AG20443 (cell line): ENCODE results near the gene FIBP.
A peak's percentile ranks its signal among the peaks of the same experiment; 100 is the strongest.
"Not testable (repeated sequence)": the region's sequence is repeated elsewhere in the genome, so short reads cannot be mapped to it uniquely, and the experiment has no call there.

ENCODE experiments used
- DNase-seq: peaks from one replicate; pipeline ENCODE4 v3.0.0; 2012; ENCODE audit warnings: low spot score, mixed read lengths

FIBP gene

DNA sequence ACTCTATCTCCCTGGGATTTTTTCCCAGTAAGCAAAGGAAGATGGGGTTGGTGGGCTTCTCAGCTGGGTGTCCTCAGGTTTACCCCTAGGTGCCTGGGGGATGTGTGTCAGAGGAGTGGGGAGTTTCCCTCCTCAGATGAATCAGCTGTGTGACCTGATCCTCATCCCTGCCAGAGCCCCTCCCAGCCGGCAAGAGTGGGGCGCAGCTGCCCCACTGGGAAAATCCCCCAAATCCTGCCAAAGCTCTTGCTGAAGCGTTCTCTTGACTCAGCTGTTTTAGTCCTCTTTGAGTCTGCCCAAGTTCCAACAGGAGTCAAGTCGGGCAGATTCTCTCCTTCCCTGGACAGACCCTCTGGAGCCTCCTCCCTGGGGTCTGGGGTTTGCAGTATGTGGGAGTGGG lies 24.6 kb upstream of the FIBP start:
- DNase-seq, result peak; percentile 55

DNA sequence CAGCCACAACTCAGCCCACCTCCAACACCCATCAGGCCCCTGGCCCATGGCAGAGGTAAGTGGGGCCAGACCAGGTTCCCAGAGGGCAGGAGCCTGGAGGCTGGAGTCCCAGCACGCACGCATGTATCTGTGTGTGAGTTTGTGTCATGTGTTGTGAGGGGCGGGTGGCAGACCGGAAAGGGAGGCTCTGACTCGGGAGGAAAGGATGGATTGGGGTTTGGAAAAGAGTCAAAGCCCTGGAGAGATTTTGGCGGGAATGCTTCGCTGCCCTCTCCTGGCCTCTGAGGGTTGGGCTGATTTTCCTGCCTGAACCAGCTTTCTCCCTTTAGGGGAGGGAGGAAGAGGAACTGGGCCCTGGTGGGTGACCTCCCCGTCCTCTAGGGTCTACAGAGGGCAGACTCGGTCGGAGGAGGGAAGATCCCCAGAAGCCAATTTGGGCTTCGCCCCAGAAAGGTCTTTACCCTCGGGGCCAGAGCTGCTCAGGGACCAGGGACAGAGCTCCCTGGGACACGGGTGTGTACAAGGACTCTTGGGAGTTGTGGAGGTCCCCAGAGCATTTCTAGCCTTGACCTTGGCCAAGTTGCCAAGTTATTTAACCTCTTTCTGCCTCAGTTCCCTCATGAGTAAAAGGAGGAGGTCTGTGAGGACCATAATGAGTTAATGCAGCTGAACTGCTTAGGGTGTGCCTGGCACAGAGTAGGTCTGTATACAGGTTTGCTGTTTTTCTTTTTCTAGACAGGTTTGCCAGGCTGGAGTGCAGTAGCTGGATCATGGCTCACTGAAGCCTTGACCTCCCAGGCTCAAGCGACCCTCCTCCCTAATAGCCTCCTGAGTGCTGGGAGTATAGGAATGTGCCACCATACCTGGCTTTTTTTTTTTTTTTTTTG lies 23.7 kb upstream of the FIBP start:
- peak; percentile 88 for DNase-seq

DNA sequence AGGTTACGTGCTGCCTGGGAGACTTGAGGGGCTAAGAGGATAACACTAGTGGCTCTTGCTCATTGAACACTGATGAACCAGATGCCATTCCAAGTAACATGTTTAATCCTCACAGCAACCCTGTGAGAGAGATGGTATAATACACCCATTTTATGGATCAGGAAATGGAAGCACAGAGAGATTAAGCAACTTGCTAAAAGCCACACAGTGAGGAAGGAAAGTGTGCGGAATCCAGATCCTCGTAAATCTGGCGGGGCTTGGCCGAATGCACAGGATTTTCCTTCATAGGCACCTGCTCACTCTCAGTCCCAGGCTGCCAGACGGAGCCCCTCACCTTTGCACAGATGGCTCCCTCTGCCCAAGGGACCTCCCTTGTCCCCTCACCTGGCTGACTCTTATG lies 19.6 kb upstream of the FIBP start:
- no peak for DNase-seq

DNA sequence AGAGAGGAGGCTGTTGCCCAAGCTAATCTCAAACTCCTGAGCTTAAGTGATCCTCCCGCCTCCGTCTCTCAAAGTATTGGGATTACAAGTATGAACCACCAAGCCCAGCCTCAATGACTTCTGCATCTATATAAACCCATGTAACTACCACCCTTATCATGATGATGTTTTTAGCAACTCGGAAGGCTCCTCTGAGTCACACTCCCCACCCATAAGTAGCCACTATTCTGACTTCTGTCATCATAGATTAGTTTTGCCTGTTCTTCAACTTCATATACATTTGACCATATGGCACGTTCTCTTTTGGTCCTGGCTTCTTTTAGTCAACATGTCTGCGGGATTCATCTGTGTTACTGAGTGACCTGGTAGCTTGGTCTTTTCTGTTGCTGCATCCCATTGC lies 18.3 kb upstream of the FIBP start:
- no peak for DNase-seq

DNA sequence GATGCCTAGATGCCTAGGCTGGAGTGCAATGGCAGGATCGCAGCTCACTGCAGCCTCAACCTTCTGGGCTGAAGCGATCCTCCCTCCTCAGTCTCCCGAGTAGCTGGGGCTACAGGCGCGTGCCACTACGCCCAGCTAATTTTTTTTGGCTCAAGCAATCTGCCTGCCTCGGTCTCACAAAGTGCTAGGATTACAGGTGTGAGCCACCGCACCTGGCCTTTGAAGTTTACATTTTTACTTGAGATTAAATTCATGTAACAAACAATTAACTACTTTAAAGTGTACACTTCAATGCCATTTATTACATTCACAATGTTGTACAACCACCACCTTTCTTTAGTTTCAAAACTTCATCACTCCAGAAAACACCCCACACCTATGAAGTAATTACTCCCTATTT lies 15.4 kb upstream of the FIBP start:
- DNase-seq, result no peak

DNA sequence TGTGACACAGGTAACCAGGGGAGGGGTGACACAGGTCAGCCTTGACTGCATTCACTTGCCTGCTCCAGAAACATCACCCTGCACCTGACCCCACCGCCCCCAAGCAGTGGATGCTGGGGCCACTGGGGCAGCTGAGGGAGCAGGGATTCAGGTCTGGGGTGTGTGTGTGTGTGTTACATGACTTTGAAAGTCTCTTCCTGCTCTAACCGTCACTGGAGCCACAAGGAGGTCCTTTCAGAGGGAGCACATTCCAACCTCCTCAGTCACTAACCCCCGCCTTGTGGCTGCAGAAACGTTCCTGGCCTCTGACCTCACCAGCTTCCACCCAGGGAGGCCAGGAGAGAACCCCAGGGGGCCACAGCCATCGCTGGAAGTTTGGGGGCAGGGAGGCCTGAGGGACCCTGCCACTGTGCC lies 14.8 kb upstream of the FIBP start:
- peak; percentile 86 for DNase-seq

DNA sequence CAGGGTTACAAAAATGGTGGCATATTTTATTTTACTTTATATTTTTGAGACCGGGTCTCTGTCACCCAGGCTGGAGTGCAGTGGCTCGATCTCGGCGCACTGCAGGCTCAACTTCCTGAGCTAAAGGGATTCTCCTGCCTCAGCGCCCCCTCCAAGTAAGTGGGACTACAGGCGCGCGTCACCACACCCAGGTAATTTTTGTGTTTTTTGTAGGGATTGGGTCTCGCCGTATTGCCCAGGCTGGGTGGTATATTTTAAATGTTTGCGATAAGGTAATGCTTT lies 12.6 kb upstream of the FIBP start:
- no peak for DNase-seq

DNA sequence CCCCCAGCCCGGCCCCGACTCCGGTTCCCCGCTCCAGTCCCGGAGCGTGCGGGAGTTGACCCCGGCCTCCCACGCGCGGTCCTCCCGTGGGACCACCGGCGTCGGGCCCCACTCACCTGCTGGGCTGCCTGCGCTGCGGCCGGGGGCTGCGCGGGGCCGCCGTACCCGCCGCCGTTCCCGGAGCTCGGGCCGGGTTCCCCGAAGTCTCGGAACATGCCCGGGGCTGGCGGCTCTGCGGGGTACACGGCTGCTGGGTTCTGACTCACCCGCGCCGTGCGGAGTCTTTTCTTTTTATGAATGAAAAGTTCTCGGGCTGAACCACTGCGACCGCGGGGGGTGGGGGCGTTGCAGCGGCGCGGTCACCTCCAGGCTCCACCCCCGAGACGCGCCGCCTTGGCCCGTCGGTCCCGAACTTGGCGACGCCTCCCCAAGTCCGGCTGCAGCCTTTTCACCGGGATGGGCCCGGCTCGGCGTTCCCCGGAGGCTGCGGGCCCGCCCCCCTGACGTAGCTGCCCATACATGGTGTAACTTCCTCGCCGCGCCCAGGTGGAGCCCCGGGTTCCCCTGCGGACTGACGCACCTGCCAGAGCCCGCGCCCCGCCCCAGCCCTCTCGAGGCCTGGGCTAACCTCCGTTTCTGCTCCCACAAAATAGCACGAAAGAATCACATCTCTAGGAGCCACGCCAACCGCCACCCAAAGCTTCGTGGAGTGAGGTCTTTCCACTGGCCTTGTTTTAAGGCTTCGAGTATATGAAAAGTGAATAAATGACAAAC lies 12.0 kb upstream of the FIBP start, which contains the start of gene FOSL1:
TSS of gene FOSL1 (minus strand) at position 264 of the 774 bp plus-strand sequence. CDS start at position 215, 49 bp downstream.
- DNase-seq, result peak; percentile 95

DNA sequence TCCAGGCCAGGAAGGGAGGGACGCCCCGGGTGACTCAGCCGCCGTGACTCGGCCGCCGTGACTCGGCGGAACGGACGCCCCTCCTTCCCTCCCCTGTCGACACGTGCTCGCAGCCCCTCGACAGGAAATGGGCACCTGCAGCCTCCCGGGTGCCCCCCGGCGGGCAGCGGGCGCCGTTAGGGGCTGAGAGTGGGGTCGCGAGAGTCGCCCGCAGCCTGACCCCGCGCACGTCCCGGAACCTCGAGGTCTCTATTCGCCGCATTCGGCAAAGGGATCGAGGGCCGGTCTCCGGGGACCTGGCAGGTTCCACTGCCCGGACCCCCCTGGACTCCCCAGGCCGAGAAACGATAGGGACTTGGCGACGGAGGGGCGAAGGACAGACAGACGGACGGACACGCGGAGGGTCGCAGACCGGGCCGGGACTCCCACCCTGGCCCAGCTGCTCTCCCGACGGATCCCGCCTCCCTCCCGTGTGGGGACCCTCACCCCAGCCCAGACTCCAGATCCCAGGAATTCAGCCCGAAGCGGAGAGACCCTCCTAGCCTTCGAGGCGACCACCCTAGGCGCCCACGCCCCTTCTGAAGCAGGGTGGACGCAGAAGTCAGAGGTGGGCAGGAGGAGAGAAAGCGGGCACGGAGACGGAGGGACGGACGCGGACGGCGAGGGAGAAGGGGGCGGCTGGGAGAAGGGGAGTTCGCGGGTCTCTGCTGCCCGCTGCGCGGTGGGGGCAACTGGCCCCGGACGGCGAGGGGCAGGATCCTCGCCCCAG lies 11.3 kb upstream of the FIBP start:
- peak; percentile 84 for DNase-seq

DNA sequence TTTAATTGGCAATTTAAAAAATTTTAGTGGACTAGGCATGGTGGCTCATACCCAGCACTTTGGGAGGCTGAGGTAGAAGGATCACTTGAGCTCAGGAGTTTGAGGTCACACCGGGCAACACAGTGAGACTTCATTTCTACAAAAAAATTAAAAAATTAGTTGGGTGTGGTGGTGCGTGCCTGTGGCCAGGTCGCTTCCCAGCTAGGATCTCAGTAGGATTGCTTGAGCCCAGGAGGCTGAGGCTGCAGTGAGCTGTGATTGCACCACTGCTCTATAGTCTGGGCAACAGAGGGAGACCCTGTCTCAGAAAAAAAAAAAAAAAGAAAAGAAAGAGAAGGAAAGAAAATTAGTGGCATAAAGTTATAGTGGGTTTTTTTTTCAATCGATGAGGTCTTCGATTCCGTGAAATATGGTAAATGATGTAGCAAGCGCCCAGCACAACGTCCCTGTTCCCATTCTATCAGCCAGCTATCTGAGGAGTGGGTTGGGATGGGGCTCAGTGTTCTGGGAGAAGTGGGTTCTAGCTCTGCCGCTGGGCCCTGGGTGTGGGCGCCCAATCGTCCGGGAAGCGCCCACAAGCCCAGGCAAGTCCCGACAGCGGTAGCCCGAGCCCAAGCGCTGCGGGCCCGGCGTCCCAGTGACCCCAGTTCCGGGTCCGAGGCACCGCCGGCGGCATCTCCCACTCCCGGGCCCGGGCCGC lies 10.5 kb upstream of the FIBP start:
- DNase-seq, result no peak

DNA sequence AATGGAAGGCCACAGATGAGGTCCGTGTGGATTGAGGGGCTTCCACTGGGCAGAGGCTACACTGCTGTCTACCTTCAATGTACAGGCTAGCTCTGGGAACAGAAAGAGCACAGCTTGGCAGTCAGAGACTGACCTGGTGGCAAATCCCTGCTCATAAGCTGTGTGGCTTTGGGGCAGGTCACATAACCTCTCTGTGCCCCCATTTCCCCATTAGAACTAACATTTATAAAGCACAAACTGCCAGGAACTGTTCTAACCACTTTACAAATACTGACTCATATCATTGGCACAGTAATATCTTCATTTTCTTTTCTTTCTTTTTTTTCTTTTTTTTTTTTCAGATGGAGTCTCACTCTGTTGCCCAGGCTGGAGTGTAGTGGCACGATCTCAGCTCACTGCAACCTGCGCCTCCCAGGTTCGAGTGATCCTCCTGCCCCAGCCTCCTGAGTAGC lies 8.8 kb upstream of the FIBP start:
- no peak for DNase-seq

DNA sequence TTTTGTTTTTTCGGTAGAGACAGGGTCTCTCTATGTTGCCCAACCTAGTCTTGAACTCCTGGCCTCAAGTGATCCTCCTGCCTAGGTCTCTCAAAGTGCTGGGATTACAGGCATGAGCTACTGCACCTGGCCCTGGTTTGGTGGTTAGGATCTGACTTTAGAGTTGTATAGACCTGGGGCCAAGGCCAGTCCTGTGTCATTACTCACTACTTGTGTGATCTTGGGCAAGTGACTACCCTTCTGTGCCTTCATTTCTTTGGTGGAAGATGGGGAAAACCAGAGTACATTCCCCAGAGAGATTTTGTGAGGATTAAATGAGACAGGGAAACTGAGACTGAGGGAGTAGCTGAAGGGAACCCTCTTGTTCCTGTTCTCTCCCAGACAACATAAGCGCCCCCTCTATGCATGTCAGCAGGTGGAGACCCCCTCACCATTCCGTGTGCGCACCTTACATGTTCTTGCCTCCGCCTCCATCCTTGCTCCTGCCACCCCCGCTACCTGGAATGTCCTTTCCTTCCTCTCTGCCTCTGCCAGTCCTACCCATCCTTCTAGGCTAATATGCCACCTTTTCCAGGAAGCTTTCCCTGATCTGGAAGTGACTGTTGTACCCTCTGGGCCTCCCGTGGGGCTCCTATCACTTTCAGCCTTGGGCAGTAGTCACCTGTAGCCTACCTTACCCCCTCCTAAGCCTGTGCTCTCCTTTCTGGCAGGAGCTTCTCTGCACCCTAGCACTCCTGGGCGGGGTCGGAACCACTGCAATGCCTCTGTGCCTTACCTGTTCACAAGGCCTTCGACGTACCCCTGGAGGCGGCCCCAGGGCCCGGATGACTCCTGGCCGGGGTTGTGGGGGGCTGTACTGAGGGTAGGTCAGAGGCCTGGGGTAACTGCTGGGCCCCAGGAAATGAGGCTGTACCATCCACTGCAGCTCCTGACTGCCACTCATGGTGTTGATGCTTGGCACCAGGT lies 8.0 kb upstream of the FIBP start:
- DNase-seq, result no peak

DNA sequence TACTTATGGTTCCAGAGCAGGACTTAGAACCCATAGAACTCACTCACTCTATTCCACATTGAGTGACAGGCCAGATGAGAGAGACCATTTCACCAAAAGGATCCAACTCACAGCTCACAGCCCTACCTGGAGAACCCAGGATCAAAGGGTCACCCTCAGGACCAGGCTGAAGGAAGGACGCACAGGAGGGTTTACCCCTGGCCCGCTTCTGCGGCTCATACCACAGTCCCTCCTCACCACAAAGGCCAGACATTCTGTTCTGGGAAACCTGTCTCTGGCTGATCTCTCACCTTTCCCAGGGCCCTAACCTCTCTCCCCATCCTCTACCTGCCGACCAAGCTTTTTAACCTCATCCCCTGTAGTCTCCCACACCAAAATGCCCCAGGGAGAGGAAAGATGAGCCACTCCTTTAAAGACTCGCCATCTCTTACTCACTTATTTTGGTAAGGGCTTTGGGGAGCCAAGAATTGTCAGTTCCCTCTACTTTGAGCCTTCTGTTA lies 7.3 kb upstream of the FIBP start:
- DNase-seq, result no peak

DNA sequence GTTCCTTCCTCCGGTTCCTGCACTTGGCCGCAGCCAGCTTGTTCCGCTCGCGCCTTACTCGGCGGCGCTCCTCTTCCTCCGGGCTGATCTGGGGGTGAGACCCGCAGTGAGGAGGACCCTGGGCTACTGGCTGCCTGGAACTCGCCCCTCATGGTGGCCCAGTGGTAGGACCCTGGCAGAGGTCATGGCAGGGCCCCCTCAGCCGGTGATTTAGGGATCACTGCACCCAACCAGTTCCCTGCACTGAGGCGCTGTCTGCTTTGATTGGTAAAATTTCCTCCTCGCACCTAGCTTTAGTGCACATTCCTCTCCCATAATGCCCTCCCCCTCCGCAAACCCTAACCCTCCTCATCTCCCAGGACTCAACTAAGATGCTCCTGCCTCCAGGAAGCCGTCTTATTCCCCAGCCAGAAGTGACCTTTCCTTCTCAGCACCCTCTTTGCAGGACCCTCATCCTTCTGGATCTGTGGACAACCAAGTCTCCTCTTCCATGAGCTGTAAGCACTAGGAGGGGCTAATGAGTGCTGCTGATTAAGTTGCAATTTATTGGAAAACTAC lies 5.8 kb upstream of the FIBP start:
- DNase-seq, result no peak

DNA sequence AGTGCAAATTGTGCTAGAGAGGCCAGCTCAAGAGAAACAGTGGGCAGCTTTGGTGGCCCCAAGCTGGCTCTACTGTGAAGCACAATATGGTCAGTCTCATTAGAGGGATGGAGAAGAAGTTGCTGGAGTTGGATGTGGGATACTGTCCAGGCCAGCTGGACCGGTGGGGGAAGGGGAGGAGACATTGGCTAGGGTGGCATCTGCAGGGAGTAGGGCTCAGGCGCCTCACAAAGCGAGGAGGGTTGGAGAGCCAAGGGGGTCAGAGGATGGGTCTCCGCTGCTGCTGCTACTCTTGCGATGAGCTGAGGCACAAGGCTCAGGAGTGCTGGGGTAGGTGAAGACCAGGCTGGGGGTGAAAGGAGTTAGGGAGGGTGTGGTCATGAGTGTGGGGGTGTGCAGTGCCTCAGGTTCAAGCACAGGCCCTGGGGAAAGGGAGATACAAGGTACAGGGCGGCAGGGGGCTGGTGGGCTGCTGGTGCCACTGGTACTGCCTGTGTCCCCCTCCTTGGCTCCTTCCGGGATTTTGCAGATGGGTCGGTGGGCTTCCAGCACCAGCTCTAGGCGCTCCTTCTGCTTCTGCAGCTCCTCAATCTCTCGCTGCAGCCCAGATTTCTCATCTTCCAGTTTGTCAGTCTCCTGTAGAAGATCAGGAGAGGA lies 4.5 kb upstream of the FIBP start:
- no peak for DNase-seq

DNA sequence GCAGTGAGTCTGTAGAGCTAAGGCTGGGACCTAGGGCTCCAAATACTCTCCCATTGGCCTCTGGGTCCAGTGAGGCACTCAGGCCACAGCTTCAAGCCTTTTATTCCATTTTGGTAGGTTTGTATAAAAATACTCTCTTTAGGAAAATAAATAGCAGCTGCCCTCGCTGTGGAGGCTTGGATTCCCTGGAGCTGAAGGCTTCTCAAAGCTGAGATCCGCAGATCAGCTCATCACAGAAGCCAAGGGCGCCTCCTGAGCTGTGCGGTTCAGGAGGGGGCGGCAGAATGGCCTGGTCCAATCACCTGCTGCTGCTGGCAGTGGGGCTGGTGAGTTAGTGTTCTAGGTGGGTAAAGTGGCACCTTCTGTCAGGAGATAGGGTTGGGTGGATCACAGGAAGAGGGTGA lies 3.9 kb upstream of the FIBP start:
- DNase-seq, result not testable (repeated sequence)

DNA sequence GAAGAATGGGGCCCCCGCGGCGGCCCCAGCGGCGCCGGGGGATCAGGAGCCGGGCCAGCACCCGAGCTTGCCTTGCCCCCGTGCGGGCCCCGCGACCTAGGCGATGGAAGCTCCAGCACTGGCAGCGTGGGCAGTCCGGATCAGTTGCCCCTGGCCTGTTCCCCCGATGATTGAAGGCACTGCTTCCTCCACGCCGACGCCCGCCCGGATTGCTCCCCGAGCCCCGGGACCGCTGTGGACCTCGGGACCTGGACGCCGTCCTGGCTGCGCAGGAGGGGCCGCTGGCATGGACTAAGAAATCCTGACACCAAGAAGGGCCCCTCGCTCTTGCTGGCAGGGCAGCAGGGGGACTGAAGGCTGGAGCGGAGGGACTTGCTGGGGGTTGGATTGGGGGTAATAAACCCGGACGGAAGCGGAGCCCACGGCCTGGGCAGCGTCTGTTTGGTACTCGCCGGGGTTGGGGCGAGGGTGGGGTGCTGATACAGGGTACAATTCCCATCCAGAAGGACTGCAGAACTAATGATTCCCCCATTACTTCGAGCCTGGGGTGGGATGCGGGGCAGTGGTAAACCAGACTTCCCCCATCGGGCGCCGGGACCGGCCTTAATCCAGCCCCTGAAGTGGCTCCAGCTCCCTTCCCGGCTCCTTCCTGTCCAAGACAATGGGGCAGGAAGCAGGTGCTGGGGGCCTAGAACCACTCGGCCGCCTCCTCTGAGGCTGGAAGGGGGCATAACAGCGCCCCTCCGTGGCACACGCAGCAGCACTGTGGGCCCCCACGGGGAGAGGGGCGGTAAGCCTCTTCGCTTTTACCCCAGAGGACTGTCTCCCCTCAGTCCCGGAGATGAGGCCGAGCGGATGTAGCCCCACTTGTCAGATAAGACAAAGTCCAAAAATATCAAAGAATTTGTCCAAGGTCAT lies 3.2 kb upstream of the FIBP start:
- no peak for DNase-seq
